Smooth muscle cell (in vitro differentiated cells): ENCODE results near the gene TGFB1. TPM values are rescaled to one million over a fixed set of nuclear protein-coding genes. Genes with fewer than 3 reads are reported as not detected.

Experiments used
- DNase-seq: peaks from one replicate; lab custom pipeline; 2025; ENCODE audit not compliant: unreplicated experiment; lab: John Stamatoyannopoulos, UW
- H2AFZ ChIP-seq: fragments of 200-600 bp; sonication (generic); 2 replicates; pipeline ENCODE4 v1.6.0; 2016; ENCODE audit warnings: antibody characterized with exemption, low read depth, mild to moderate bottlenecking
- H3F3A ChIP-seq: fragments of 200-600 bp; sonication (generic); 2 replicates; pipeline ENCODE4 v1.6.0; 2017; ENCODE audit warnings: antibody characterized with exemption, low read depth
- H3K27ac ChIP-seq: fragments of 200-600 bp; sonication (generic); 2 replicates; pipeline ENCODE4 v1.5.1; 2016; ENCODE audit warnings: low read depth, mild to moderate bottlenecking
- H3K27me3 ChIP-seq: fragments of 200-600 bp; sonication (generic); 2 replicates; pipeline ENCODE4 v1.6.1; 2016; ENCODE audit warnings: low read depth, mild to moderate bottlenecking
- H3K36me3 ChIP-seq: fragments of 200-600 bp; sonication (generic); 2 replicates; pipeline ENCODE4 v1.5.1; 2016; ENCODE audit warnings: low read depth
- H3K4me1 ChIP-seq: fragments of 200-600 bp; sonication (generic); 2 replicates; pipeline ENCODE4 v1.5.1; 2016; ENCODE audit warnings: low read depth
- H3K4me2 ChIP-seq: fragments of 200-600 bp; sonication (generic); 2 replicates; pipeline ENCODE4 v1.6.0; 2016; ENCODE audit warnings: mild to moderate bottlenecking
- H3K4me3 ChIP-seq: fragments of 200-600 bp; sonication (generic); 2 replicates; pipeline ENCODE4 v1.5.1; 2016; ENCODE audit warnings: mild to moderate bottlenecking
- H3K79me2 ChIP-seq: fragments of 200-600 bp; sonication (generic); 2 replicates; pipeline ENCODE4 v1.6.0; 2016; ENCODE audit warnings: low read depth, mild to moderate bottlenecking
- H3K9ac ChIP-seq: fragments of 200-600 bp; sonication (generic); 2 replicates; pipeline ENCODE4 v1.6.0; 2016; ENCODE audit warnings: low read depth
- H3K9me3 ChIP-seq: fragments of 200-600 bp; sonication (generic); replicated peaks from 2 replicates; pipeline ENCODE4 v1.5.1; 2016; ENCODE audit warnings: low read depth
- H4K20me1 ChIP-seq: fragments of 200-600 bp; sonication (generic); 2 replicates; pipeline ENCODE4 v1.6.0; 2016; ENCODE audit warnings: low read depth
- WGBS: methylation state at CpG from one replicate; pipeline ENCODE4 v1.1.7; 2016; ENCODE audit warnings: low lambda C conversion rate; 5-methylcytosine and 5-hydroxymethylcytosine counted together
- polyA plus RNA-seq: library from polyadenylated mRNA; unstranded; fragments of >200 nt; fragmentation: Nextera tagmentation; extraction: Ambion mirVana; gene quantifications from 2 replicates; pipeline ENCODE4 v1.2.1, GENCODE V29; 2016
- total RNA-seq: library from RNA; depleted of rRNA; stranded (reverse); fragments of >200 nt; gene quantifications from 2 replicates; pipeline ENCODE4 v1.2.3, GENCODE V29; 2014
- TF ChIP-seq, protein P1 (sequence below): fragments of 200-600 bp; sonication (generic); IDR thresholded peaks from 2 replicates; pipeline ENCODE4 v1.5.1; 2017; ENCODE audit warnings: borderline replicate concordance, mild to moderate bottlenecking, antibody characterized with exemption; ENCODE audit not compliant: insufficient read depth, poor library complexity, severe bottlenecking

Gene TGFB1
- total and polyA plus RNA-seq, 2 experiments from 2014 or later, result 51.7 to 199 TPM

DNA sequence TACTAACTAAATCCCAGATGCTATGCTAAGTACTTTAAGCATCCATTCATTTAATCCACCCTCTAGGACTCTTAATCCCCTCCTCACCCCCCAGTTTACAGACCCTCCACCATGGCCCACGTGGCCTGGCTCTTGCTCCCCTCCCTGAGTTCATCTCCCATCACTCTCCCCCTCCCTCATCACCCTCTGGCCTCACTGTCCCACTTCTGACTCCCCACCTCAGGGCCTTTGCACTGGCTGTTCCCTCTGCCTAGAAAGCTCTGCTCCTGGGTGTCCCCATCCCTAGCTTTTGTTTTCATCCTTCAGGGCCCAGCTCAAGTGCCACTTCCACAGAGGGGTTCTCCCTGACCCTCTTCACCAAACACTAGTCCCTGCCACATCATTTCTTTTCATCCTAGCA lies 6.0 kb upstream of the TGFB1 start:
- no peak for DNase-seq
- Histone ChIP-seq H3K9me3 (no peaks in the 10 kb centered on the region), H3K4me2 (no peak overlapping the region), H3K36me3 (no peaks in the 10 kb centered on the region), H3K4me3 (no peak overlapping the region), H3K27ac (no peak overlapping the region), H3F3A (peaks cover 11% of the 10 kb centered on the region), H4K20me1 (no peaks in the 10 kb centered on the region), H3K79me2 (peaks cover 9% of the 10 kb centered on the region), H3K9ac (no peak overlapping the region), H2AFZ (no peak overlapping the region), H3K4me1 (peaks cover 3% of the 10 kb centered on the region), H3K27me3 (no peaks in the 10 kb centered on the region)
- 71% methylated on average over 1 of the region's 1 CpG for WGBS
- TF ChIP-seq, protein P1, sequence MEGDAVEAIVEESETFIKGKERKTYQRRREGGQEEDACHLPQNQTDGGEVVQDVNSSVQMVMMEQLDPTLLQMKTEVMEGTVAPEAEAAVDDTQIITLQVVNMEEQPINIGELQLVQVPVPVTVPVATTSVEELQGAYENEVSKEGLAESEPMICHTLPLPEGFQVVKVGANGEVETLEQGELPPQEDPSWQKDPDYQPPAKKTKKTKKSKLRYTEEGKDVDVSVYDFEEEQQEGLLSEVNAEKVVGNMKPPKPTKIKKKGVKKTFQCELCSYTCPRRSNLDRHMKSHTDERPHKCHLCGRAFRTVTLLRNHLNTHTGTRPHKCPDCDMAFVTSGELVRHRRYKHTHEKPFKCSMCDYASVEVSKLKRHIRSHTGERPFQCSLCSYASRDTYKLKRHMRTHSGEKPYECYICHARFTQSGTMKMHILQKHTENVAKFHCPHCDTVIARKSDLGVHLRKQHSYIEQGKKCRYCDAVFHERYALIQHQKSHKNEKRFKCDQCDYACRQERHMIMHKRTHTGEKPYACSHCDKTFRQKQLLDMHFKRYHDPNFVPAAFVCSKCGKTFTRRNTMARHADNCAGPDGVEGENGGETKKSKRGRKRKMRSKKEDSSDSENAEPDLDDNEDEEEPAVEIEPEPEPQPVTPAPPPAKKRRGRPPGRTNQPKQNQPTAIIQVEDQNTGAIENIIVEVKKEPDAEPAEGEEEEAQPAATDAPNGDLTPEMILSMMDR, result no peak

DNA sequence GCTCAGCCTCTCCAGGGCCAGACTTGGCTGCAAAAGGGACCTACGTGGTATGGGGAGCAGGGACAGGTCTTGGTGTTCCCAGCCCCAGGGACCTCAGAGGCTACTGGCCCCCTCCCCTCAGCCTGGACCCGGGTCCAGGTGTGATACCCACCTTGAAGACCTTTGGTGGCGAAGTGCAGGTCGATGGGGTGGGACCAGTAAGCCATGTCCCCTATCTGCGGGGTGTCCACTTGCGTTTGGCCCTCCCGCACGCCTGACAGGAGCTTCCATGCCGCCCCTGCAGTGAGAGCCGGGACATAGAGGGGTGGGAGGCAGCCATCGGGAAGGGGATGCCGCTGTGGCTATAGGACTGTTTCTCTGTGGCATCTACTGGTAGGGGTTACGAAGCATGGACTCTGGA lies 4.0 kb upstream of the TGFB1 start:
- 93% methylated on average over 13 of the region's 13 CpGs for WGBS
- peaks cover 15% of the 10 kb centered on the region for H3K79me2 ChIP-seq
- no peaks in the 10 kb centered on the region for H3K4me1 ChIP-seq
- H4K20me1 ChIP-seq, result peaks cover 3% of the 10 kb centered on the region
- TF ChIP-seq, protein P1, result no peak
- no peak overlapping the region for H3K27ac ChIP-seq
- no peak for DNase-seq
- H3K9me3 ChIP-seq, result no peaks in the 10 kb centered on the region
- no peak overlapping the region for H3K4me2 ChIP-seq
- no peak overlapping the region for H2AFZ ChIP-seq
- H3F3A ChIP-seq, result peaks cover 18% of the 10 kb centered on the region
- H3K27me3 ChIP-seq, result no peaks in the 10 kb centered on the region
- no peak overlapping the region for H3K9ac ChIP-seq
- no peak overlapping the region for H3K4me3 ChIP-seq
- no peaks in the 10 kb centered on the region for H3K36me3 ChIP-seq

DNA sequence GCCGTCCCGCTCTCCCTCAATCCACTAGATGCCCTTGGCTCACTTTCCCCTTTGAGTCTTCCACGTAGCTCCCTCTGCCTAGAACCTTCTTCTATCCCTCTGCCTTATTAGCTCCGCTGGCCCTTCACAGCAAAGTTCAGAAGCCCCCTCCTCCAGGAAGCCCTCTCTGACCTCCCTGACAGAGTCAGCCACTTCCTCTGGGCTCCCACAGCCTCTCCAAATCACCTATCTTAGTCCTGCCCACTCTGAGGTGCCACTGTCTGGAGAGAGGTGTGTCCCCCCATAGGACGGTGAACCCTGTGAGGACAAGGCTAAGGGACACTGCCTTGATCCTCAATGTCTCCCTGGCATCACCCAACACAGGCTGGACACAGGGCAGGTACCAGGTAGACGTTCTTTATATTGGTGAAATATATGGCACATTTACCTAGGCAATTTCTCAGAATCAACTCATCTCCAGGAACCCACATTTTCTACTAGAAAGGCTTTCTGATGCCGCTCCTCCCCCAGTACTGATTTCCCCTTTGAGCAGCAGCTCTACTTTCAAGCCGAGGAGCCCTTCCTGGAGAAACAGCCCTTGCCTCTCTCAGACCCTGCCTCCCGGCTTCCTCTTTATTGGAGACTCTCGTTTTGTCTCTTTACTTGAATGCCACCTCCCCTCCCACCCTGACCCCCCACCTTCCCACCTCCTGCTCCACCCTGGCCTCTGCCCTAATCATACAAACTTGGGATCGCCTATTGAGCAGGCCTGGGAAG lies 3.4 kb upstream of the TGFB1 start:
- Histone ChIP-seq H3K9ac (no peak overlapping the region), H3K9me3 (no peaks in the 10 kb centered on the region), H3K79me2 (peaks cover 20% of the 10 kb centered on the region), H3K27me3 (no peaks in the 10 kb centered on the region), H3K27ac (no peak overlapping the region), H3K4me3 (no peak overlapping the region), H4K20me1 (peaks cover 9% of the 10 kb centered on the region), H3K4me1 (no peaks in the 10 kb centered on the region), H3K36me3 (no peaks in the 10 kb centered on the region), H3K4me2 (no peak overlapping the region), H2AFZ (no peak overlapping the region), H3F3A (peaks cover 18% of the 10 kb centered on the region)
- WGBS, result 88% methylated on average over 11 of the region's 11 CpGs
- no peak for DNase-seq
- TF ChIP-seq, protein P1, result no peak

DNA sequence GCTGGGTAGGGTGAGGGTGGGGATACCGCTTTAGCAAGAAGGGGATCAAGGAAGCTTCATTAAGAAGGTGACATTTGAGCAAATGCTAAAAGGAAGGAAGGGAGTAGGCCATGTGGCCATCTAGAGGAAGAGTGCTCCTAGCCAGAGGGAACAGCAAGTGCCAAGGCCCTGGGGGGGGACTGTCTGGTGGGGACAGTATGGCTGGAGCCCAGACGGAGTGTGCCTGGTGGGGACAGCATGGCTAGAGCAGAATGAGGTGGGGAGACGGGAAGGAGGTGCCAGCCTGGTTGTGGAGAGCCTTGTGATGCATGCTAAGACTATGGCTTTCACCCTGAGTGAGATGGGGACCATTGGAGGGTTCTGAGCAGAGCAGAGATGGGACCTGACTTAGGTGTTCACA lies 2.1 kb upstream of the TGFB1 start:
- H3K9ac ChIP-seq, result no peak overlapping the region
- H3K9me3 ChIP-seq, result no peaks in the 10 kb centered on the region
- TF ChIP-seq, protein P1, result no peak
- DNase-seq, result no peak
- no peaks in the 10 kb centered on the region for H3K4me1 ChIP-seq
- no peak overlapping the region for H2AFZ ChIP-seq
- H3K27me3 ChIP-seq, result no peaks in the 10 kb centered on the region
- peaks cover 34% of the 10 kb centered on the region for H3K79me2 ChIP-seq
- no peaks in the 10 kb centered on the region for H3K36me3 ChIP-seq
- H3F3A ChIP-seq, result peaks cover 18% of the 10 kb centered on the region
- H3K4me3 ChIP-seq, result no peak overlapping the region
- no peak overlapping the region for H3K27ac ChIP-seq
- H3K4me2 ChIP-seq, result no peak overlapping the region
- peaks cover 23% of the 10 kb centered on the region for H4K20me1 ChIP-seq
- 83% methylated on average over 3 of the region's 3 CpGs for WGBS
